A549 (cell line): ENCODE results near the gene CALCOCO1.

Experiments used
- RFX5 ChIP-seq: fragments of 450-650 bp; IDR thresholded peaks from 2 replicates; pipeline ENCODE4 v1.7.1; 2014; ENCODE audit warnings: antibody characterized with exemption, mild to moderate bottlenecking, moderate library complexity
- TF ChIP-seq, protein P1 (sequence below): fragments of >200 bp; sonication (Bioruptor Twin); formaldehyde crosslinking; IDR thresholded peaks from 3 replicates; pipeline ENCODE4 v1.5.1; 2016
- TF ChIP-seq, protein P2 (sequence below): fragments of 250-450 bp; sonication (Bioruptor Pico); IDR thresholded peaks from 2 replicates; pipeline ENCODE4 v1.5.0; 2021; ENCODE audit warnings: mild to moderate bottlenecking, moderate library complexity, borderline replicate concordance

DNA sequence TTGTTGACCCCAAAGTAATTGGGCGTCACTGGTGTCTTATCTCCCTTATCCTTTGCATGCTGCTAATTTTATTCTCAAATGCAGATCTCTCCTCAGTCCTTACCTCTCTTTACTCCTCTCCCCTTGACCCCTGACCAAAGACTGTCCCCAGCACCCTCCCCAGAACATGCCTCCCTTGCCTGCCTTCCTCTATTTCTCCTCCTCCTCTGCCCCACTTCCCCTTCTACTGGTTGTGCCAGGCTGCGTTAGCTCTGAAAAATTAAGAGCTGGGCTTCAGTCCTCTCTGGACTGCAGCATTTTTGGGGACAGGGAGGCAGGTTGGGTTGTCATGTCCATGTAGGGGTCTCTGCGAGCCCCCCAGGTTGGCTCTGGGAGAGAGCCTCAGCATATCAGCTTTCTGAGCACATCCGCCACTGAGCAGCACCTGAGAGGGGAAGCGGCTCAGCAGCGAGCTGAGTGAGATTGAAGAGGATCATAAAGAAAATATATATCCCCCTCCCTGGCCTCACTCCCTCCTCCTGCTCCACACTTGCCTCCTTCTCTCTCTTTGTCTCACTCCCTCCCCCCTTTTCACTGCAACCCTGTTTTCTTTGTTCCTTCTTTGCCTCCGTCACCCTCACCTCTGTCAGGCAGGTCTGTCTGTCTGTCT is 31.0 kb upstream of the CALCOCO1 start:
- TF ChIP-seq RFX5: no peak
- TF ChIP-seq, protein P1, sequence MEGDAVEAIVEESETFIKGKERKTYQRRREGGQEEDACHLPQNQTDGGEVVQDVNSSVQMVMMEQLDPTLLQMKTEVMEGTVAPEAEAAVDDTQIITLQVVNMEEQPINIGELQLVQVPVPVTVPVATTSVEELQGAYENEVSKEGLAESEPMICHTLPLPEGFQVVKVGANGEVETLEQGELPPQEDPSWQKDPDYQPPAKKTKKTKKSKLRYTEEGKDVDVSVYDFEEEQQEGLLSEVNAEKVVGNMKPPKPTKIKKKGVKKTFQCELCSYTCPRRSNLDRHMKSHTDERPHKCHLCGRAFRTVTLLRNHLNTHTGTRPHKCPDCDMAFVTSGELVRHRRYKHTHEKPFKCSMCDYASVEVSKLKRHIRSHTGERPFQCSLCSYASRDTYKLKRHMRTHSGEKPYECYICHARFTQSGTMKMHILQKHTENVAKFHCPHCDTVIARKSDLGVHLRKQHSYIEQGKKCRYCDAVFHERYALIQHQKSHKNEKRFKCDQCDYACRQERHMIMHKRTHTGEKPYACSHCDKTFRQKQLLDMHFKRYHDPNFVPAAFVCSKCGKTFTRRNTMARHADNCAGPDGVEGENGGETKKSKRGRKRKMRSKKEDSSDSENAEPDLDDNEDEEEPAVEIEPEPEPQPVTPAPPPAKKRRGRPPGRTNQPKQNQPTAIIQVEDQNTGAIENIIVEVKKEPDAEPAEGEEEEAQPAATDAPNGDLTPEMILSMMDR: no peak
- TF ChIP-seq, protein P2, sequence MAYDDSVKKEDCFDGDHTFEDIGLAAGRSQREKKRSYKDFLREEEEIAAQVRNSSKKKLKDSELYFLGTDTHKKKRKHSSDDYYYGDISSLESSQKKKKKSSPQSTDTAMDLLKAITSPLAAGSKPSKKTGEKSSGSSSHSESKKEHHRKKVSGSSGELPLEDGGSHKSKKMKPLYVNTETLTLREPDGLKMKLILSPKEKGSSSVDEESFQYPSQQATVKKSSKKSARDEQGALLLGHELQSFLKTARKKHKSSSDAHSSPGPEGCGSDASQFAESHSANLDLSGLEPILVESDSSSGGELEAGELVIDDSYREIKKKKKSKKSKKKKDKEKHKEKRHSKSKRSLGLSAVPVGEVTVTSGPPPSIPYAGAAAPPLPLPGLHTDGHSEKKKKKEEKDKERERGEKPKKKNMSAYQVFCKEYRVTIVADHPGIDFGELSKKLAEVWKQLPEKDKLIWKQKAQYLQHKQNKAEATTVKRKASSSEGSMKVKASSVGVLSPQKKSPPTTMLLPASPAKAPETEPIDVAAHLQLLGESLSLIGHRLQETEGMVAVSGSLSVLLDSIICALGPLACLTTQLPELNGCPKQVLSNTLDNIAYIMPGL (CRISPR knock-in tag): no peak
